Astrocyte of the spinal cord (primary cell): ENCODE data around the gene NSUN4.
A peak's percentile ranks its signal among the peaks of the same experiment; 100 is the strongest.
"Not testable (repeated sequence)": the region's sequence is repeated elsewhere in the genome, so short reads cannot be mapped to it uniquely, and the experiment has no call there.

Experiments used
- DNase-seq: peaks from one replicate; pipeline ENCODE4 v3.0.0; 2011; ENCODE audit warnings: low read depth, low spot score
- H3K4me3 ChIP-seq: 2 replicates; pipeline ENCODE4 v1.5.1; 2011; ENCODE audit warnings: low read depth, mild to moderate bottlenecking, low read length, moderate library complexity
- CTCF ChIP-seq: IDR thresholded peaks from 2 replicates; pipeline ENCODE4 v1.5.1; 2012; ENCODE audit warnings: low read depth, mild to moderate bottlenecking, low read length, inconsistent platforms
- in situ Hi-C: cut with HindIII; loops from 2 replicates; pipeline ENCODE4 v1.10.0; 2017; ENCODE audit warnings: low sequenced_read_pairs

NSUN4 gene

GRCh38 chr1:46333300-46334029 is 7.1 kb upstream of the NSUN4 start:
- peak; percentile 52 for TF ChIP-seq CTCF
- in situ Hi-C loops, result no loop called here
- H3K4me3 ChIP-seq, result no peak overlapping the region
- DNase-seq, result peak; percentile 27

GRCh38 chr1:46334030-46334384 is 6.6 kb upstream of the NSUN4 start:
- no peak for DNase-seq
- TF ChIP-seq CTCF, result no peak
- H3K4me3 ChIP-seq, result no peak overlapping the region
- in situ Hi-C loops, result no loop called here

GRCh38 chr1:46335081-46335480 is 5.5 kb upstream of the NSUN4 start:
- DNase-seq, result no peak
- no peak for TF ChIP-seq CTCF
- no peak overlapping the region for H3K4me3 ChIP-seq
- in situ Hi-C loops, result no loop called here

GRCh38 chr1:46337409-46337808 is 3.2 kb upstream of the NSUN4 start:
- in situ Hi-C loops, DNase-seq, H3K4me3 ChIP-seq: not testable (repeated sequence)

GRCh38 chr1:46341222-46342083 is 846 bp downstream of the NSUN4 start:
- DNase-seq, result no peak
- in situ Hi-C loops, result no loop called here
- peak overlapping the region; percentile 82 for H3K4me3 ChIP-seq
- TF ChIP-seq CTCF, result no peak

- DNase-seq, result peak; percentile 50
- no peak overlapping the region for H3K4me3 ChIP-seq
- peak; percentile 47 for TF ChIP-seq CTCF
- in situ Hi-C loops, result no loop called here
Measured at GRCh38 chr1:46342084-46342656, 1.6 kb downstream of the NSUN4 start.
